DOHH2 (cell line): Measurements from ENCODE around the gene GPHN.

Experiments used
- EZH2phosphoT487 ChIP-seq: fragments of 200-600 bp; sonication (generic); IDR thresholded peaks from 2 replicates; pipeline ENCODE4 v1.6.1; 2017; ENCODE audit warnings: borderline replicate concordance, mild to moderate bottlenecking, antibody characterized with exemption, low read length, moderate library complexity, mixed read lengths
- TF ChIP-seq, protein P1 (sequence below): fragments of 200-600 bp; sonication (generic); IDR thresholded peaks from one replicate; pipeline ENCODE4 v1.5.1; 2014; ENCODE audit warnings: antibody characterized with exemption, mild to moderate bottlenecking, low read depth, low read length; ENCODE audit not compliant: poor library complexity, severe bottlenecking

DNA sequence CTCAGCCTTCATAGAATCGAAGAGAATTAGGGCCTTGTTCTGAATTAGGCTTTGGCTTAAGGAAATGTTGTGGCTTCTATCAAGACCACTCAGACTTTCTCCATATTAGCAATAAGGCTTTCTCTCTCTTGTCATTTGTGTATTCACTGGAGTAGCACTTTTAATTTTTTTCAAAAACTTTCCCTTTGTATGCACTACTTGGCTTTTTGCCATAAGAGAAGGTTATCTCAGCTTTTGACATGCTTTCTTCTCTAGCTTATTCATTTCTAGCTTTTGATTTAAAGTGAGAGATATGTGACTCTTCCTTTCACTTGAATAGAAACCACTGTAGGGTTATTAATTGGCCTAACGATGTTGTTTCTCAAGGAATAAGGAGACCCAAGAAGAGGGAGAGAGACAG lies 244.2 kb downstream of the GPHN start:
- TF ChIP-seq, protein P1, sequence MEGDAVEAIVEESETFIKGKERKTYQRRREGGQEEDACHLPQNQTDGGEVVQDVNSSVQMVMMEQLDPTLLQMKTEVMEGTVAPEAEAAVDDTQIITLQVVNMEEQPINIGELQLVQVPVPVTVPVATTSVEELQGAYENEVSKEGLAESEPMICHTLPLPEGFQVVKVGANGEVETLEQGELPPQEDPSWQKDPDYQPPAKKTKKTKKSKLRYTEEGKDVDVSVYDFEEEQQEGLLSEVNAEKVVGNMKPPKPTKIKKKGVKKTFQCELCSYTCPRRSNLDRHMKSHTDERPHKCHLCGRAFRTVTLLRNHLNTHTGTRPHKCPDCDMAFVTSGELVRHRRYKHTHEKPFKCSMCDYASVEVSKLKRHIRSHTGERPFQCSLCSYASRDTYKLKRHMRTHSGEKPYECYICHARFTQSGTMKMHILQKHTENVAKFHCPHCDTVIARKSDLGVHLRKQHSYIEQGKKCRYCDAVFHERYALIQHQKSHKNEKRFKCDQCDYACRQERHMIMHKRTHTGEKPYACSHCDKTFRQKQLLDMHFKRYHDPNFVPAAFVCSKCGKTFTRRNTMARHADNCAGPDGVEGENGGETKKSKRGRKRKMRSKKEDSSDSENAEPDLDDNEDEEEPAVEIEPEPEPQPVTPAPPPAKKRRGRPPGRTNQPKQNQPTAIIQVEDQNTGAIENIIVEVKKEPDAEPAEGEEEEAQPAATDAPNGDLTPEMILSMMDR = no peak
- no peak for TF ChIP-seq EZH2phosphoT487
